MM.1S (cell line): ENCODE measurements around the gene IL2RA.

ENCODE experiments used
- DNase-seq: peaks from one replicate; pipeline ENCODE4 v3.0.0-alpha.2; 2015
- H2AFZ ChIP-seq: fragments of 300-600 bp; sonication (generic); 2 replicates; pipeline ENCODE4 v1.6.0; 2016; ENCODE audit warnings: antibody characterized with exemption, low read length
- H3F3A ChIP-seq: fragments of 300-600 bp; sonication (generic); 2 replicates; pipeline ENCODE4 v1.6.1; 2016; ENCODE audit warnings: mild to moderate bottlenecking, antibody characterized with exemption, low read length, moderate library complexity, mixed read lengths; ENCODE audit not compliant: insufficient read depth
- H3K27ac ChIP-seq: fragments of 300-600 bp; sonication (generic); 2 replicates; pipeline ENCODE4 v1.5.1; 2016; ENCODE audit warnings: mild to moderate bottlenecking, low read length
- H3K27me3 ChIP-seq: fragments of 300-600 bp; sonication (generic); replicated peaks from 2 replicates; pipeline ENCODE4 v1.6.0; 2016; ENCODE audit warnings: low read length; ENCODE audit not compliant: insufficient read depth
- H3K36me3 ChIP-seq: fragments of 300-600 bp; sonication (generic); replicated peaks from 2 replicates; pipeline ENCODE4 v1.6.1; 2016; ENCODE audit warnings: mild to moderate bottlenecking, low read length, mixed read lengths; ENCODE audit not compliant: insufficient read depth
- H3K4me1 ChIP-seq: fragments of 300-600 bp; sonication (generic); 2 replicates; pipeline ENCODE4 v1.6.1; 2016; ENCODE audit warnings: low read length, mixed read lengths
- H3K4me2 ChIP-seq: fragments of 300-600 bp; sonication (generic); 2 replicates; pipeline ENCODE4 v1.6.0; 2016; ENCODE audit warnings: low read depth, low read length
- H3K4me3 ChIP-seq: fragments of 300-600 bp; sonication (generic); 2 replicates; pipeline ENCODE4 v1.5.1; 2016; ENCODE audit warnings: low read length, mixed read lengths
- H3K79me2 ChIP-seq: fragments of 300-600 bp; sonication (generic); 2 replicates; pipeline ENCODE4 v1.6.1; 2016; ENCODE audit warnings: mixed run types, low read length, mixed read lengths
- H3K9ac ChIP-seq: fragments of 300-600 bp; sonication (generic); 2 replicates; pipeline ENCODE4 v1.6.1; 2016; ENCODE audit warnings: low read length, mixed read lengths
- H3K9me2 ChIP-seq: fragments of 300-600 bp; sonication (generic); replicated peaks from 2 replicates; pipeline ENCODE4 v1.6.1; 2016; ENCODE audit warnings: mild to moderate bottlenecking, low read length, mixed read lengths; ENCODE audit not compliant: insufficient read depth
- H3K9me3 ChIP-seq: fragments of 300-600 bp; sonication (generic); replicated peaks from 2 replicates; pipeline ENCODE4 v1.6.1; 2016; ENCODE audit warnings: mild to moderate bottlenecking, low read length, mixed read lengths; ENCODE audit not compliant: insufficient read depth
- H4K20me1 ChIP-seq: fragments of 300-600 bp; sonication (generic); 2 replicates; pipeline ENCODE4 v1.6.1; 2016; ENCODE audit warnings: mild to moderate bottlenecking, low read length, moderate library complexity, mixed read lengths; ENCODE audit not compliant: insufficient read depth
- CTCF ChIP-seq: fragments of 300-600 bp; sonication (generic); IDR thresholded peaks from 2 replicates; pipeline ENCODE4 v1.5.1; 2016; ENCODE audit warnings: antibody characterized with exemption, low read length, mixed read lengths
- EZH2 ChIP-seq: fragments of 300-600 bp; sonication (generic); optimal IDR thresholded peaks from 2 replicates; pipeline ENCODE3; 2017; ENCODE audit warnings: low read depth, mild to moderate bottlenecking, antibody characterized with exemption, low read length, mixed read lengths
- EZH2phosphoT487 ChIP-seq: fragments of 300-600 bp; sonication (generic); IDR thresholded peaks from 2 replicates; pipeline ENCODE4 v1.6.1; 2018; ENCODE audit warnings: antibody characterized with exemption, low read length

IL2RA gene

GRCh38 chr10:6092731-6093130 is 30.6 kb upstream of the IL2RA start:
- H3K4me2 ChIP-seq, result no peak overlapping the region
- no peaks in the 10 kb centered on the region for H3K9me2 ChIP-seq
- DNase-seq, result no peak
- peaks cover 86% of the 10 kb centered on the region for H3K79me2 ChIP-seq
- peaks cover 60% of the 10 kb centered on the region for H4K20me1 ChIP-seq
- no peak overlapping the region for H3K27ac ChIP-seq
- H2AFZ ChIP-seq, result no peak overlapping the region
- H3K4me1 ChIP-seq, result peaks cover 7% of the 10 kb centered on the region
- no peaks in the 10 kb centered on the region for H3F3A ChIP-seq
- no peak overlapping the region for H3K9ac ChIP-seq
- TF ChIP-seq CTCF (no peak), EZH2phosphoT487 (no peak), EZH2 (no peak)
- no peak overlapping the region for H3K4me3 ChIP-seq
- H3K27me3 ChIP-seq, result 0 out of 2 replicates have a peak, but pooled peaks cover 2% of the 10 kb centered on the region
- no peaks in the 10 kb centered on the region for H3K36me3 ChIP-seq
- H3K9me3 ChIP-seq, result no peaks in the 10 kb centered on the region

GRCh38 chr10:6091630-6092029 is 29.5 kb upstream of the IL2RA start:
- TF ChIP-seq EZH2, result no peak
- TF ChIP-seq EZH2phosphoT487, result no peak
- no peak for TF ChIP-seq CTCF
- Histone ChIP-seq H3K4me3 (no peak overlapping the region), H2AFZ (no peak overlapping the region), H3K27me3 (0 out of 2 replicates have a peak, but pooled peaks cover 10% of the 10 kb centered on the region), H4K20me1 (peaks cover 54% of the 10 kb centered on the region), H3K36me3 (no peaks in the 10 kb centered on the region), H3K79me2 (peaks cover 75% of the 10 kb centered on the region), H3K27ac (no peak overlapping the region), H3F3A (no peaks in the 10 kb centered on the region), H3K4me2 (no peak overlapping the region), H3K9me3 (no peaks in the 10 kb centered on the region), H3K9me2 (no peaks in the 10 kb centered on the region), H3K4me1 (peaks cover 7% of the 10 kb centered on the region), H3K9ac (no peak overlapping the region)
- DNase-seq, result no peak

- peak overlapping the region; percentile 80 for H3K4me3 ChIP-seq
- no peaks in the 10 kb centered on the region for H3K36me3 ChIP-seq
- no peaks in the 10 kb centered on the region for H3K9me3 ChIP-seq
- peak overlapping the region; percentile 55; the same call in 1 of the 2 replicates for H2AFZ ChIP-seq
- H3F3A ChIP-seq, result no peaks in the 10 kb centered on the region
- DNase-seq, result peak; percentile 29
- TF ChIP-seq CTCF (no peak), EZH2 (no peak), EZH2phosphoT487 (no peak)
- peaks cover 34% of the 10 kb centered on the region for H4K20me1 ChIP-seq
- no peaks in the 10 kb centered on the region for H3K9me2 ChIP-seq
- H3K27ac ChIP-seq, result no peak overlapping the region
- H3K27me3 ChIP-seq, result 0 out of 2 replicates have a peak, but pooled peaks cover 10% of the 10 kb centered on the region
- H3K79me2 ChIP-seq, result peaks cover 55% of the 10 kb centered on the region
- H3K9ac ChIP-seq, result peak overlapping the region; percentile 77
- peak overlapping the region; percentile 90 for H3K4me2 ChIP-seq
- peaks cover 7% of the 10 kb centered on the region for H3K4me1 ChIP-seq
These were observed 27.4 kb upstream of the IL2RA start for GRCh38 chr10:6089334-6090219.
